Skeletal muscle tissue (tissue), 4 donors: Measurements from ENCODE around the gene PRKN. TPM values are rescaled to one million over a fixed set of nuclear protein-coding genes. Genes with fewer than 3 reads are reported as not detected.
"Not testable (repeated sequence)": the region's sequence is repeated elsewhere in the genome, so short reads cannot be mapped to it uniquely, and the experiment has no call there.

Experiments used
- H3K27ac ChIP-seq: one replicate; pipeline ENCODE4 v1.7.0; 2013; ENCODE audit warnings: mild to moderate bottlenecking, low read depth, low read length, inconsistent platforms
- H3K27me3 ChIP-seq, 3 donors: one replicate each; pipeline ENCODE4 v1.7.0; 2013; ENCODE audit warnings: low read length in 3 of 3; ENCODE audit not compliant: control insufficient read depth in 3 of 3, insufficient read depth in 3 of 3
- H3K36me3 ChIP-seq, 3 donors: one replicate each; pipeline ENCODE4 v1.7.0; 2013; ENCODE audit warnings: low read length in 3 of 3; ENCODE audit not compliant: control insufficient read depth in 3 of 3, insufficient read depth in 3 of 3
- H3K4me1 ChIP-seq, 3 donors: one replicate each; pipeline ENCODE4 v1.7.0; 2013; ENCODE audit warnings: low read length in 3 of 3, mild to moderate bottlenecking in 3 of 3; ENCODE audit not compliant: control insufficient read depth in 3 of 3, insufficient read depth in 3 of 3
- H3K4me3 ChIP-seq, 3 donors: one replicate each; pipeline ENCODE4 v1.7.0; 2013; ENCODE audit warnings: low read length in 3 of 3
- H3K9ac ChIP-seq, 3 donors: one replicate each; pipeline ENCODE4 v1.7.0; 2013; ENCODE audit warnings: low read length in 3 of 3, mild to moderate bottlenecking in 3 of 3, moderate library complexity in 2 of 3, low read depth in 1 of 3
- H3K9me3 ChIP-seq, 3 donors: one replicate each; pipeline ENCODE4 v1.7.0; 2013; ENCODE audit warnings: low read length in 3 of 3; ENCODE audit not compliant: control insufficient read depth in 3 of 3
- total RNA-seq: library from RNA; depleted of rRNA; stranded (reverse); fragments of >200 nt; gene quantifications from one replicate; pipeline ENCODE4 v1.2.3, GENCODE V29; 2014
- donor health status: Osteomylitis.

The PRKN gene
- total RNA-seq, 1 donor from 2014 or later, result 16.7 TPM

- H3K4me3 ChIP-seq, result no peak overlapping the region
- no peaks in the 10 kb centered on the region for H3K9me3 ChIP-seq
- H3K27ac ChIP-seq, result no peak overlapping the region
- H3K27me3 ChIP-seq, result no peaks in the 10 kb centered on the region
- H3K9ac ChIP-seq, result no peak overlapping the region
- no peaks in the 10 kb centered on the region for H3K36me3 ChIP-seq
- H3K4me1 ChIP-seq, result no peaks in the 10 kb centered on the region
These were observed 837.3 kb downstream of the PRKN start for GRCh38 chr6:161890133-161890831.

GRCh38 chr6:161889324-161889723, 838.2 kb downstream of the PRKN start:
- H3K36me3 ChIP-seq, result no peaks in the 10 kb centered on the region
- no peaks in the 10 kb centered on the region for H3K4me1 ChIP-seq
- no peak overlapping the region for H3K27ac ChIP-seq
- H3K9me3 ChIP-seq, result no peaks in the 10 kb centered on the region
- H3K4me3 ChIP-seq, result no peak overlapping the region
- H3K9ac ChIP-seq, result no peak overlapping the region
- H3K27me3 ChIP-seq, result no peaks in the 10 kb centered on the region

- not testable (repeated sequence) for H3K4me3 ChIP-seq, H3K27me3 ChIP-seq, H3K27ac ChIP-seq, H3K9ac ChIP-seq, H3K4me1 ChIP-seq, H3K9me3 ChIP-seq, H3K36me3 ChIP-seq
These were observed 841.0 kb downstream of the PRKN start for GRCh38 chr6:161886545-161886944.

- H3K27me3 ChIP-seq, result no peaks in the 10 kb centered on the region
- no peak overlapping the region for H3K27ac ChIP-seq
- no peaks in the 10 kb centered on the region for H3K4me1 ChIP-seq
- H3K4me3 ChIP-seq, result no peak overlapping the region
- H3K9me3 ChIP-seq, result no peaks in the 10 kb centered on the region
- no peaks in the 10 kb centered on the region for H3K36me3 ChIP-seq
- H3K9ac ChIP-seq, result no peak overlapping the region
These were observed 842.8 kb downstream of the PRKN start for GRCh38 chr6:161884782-161885181.

GRCh38 chr6:161882196-161882765, 845.3 kb downstream of the PRKN start:
- Histone ChIP-seq H3K9me3 (no peaks in the 10 kb centered on the region), H3K27ac (no peak overlapping the region), H3K9ac (no peak overlapping the region), H3K27me3 (no peaks in the 10 kb centered on the region), H3K36me3 (no peaks in the 10 kb centered on the region), H3K4me1 (no peaks in the 10 kb centered on the region), H3K4me3 (no peak overlapping the region)

GRCh38 chr6:161880056-161880455, 847.5 kb downstream of the PRKN start:
- no peak overlapping the region for H3K9ac ChIP-seq
- no peaks in the 10 kb centered on the region for H3K4me1 ChIP-seq
- H3K27ac ChIP-seq, result no peak overlapping the region
- H3K36me3 ChIP-seq, result no peaks in the 10 kb centered on the region
- H3K4me3 ChIP-seq, result no peak overlapping the region
- H3K27me3 ChIP-seq, result no peaks in the 10 kb centered on the region
- no peaks in the 10 kb centered on the region for H3K9me3 ChIP-seq

- Histone ChIP-seq H3K27me3 (no peaks in the 10 kb centered on the region), H3K4me1 (no peaks in the 10 kb centered on the region), H3K9ac (no peak overlapping the region), H3K4me3 (no peak overlapping the region), H3K36me3 (no peaks in the 10 kb centered on the region), H3K9me3 (no peaks in the 10 kb centered on the region), H3K27ac (no peak overlapping the region)
These were observed 851.3 kb downstream of the PRKN start for GRCh38 chr6:161876231-161876630.

- H3K36me3 ChIP-seq, result no peaks in the 10 kb centered on the region
- no peak overlapping the region for H3K9ac ChIP-seq
- no peaks in the 10 kb centered on the region for H3K27me3 ChIP-seq
- H3K4me1 ChIP-seq, result no peaks in the 10 kb centered on the region
- H3K4me3 ChIP-seq, result no peak overlapping the region
- no peaks in the 10 kb centered on the region for H3K9me3 ChIP-seq
- H3K27ac ChIP-seq, result no peak overlapping the region
These were observed 857.2 kb downstream of the PRKN start for GRCh38 chr6:161870236-161870901.

GRCh38 chr6:161869491-161869890, 858.1 kb downstream of the PRKN start:
- Histone ChIP-seq H3K36me3 (no peaks in the 10 kb centered on the region), H3K9ac (no peak overlapping the region), H3K9me3 (no peaks in the 10 kb centered on the region)

GRCh38 chr6:161866570-161866969, 861.0 kb downstream of the PRKN start:
- no peaks in the 10 kb centered on the region for H3K36me3 ChIP-seq
- H3K4me1 ChIP-seq, result no peaks in the 10 kb centered on the region
- H3K9me3 ChIP-seq, result no peaks in the 10 kb centered on the region
- no peak overlapping the region for H3K4me3 ChIP-seq
- no peak overlapping the region for H3K9ac ChIP-seq
- H3K27me3 ChIP-seq, result no peaks in the 10 kb centered on the region
- no peak overlapping the region for H3K27ac ChIP-seq

More at GRCh38 chr6:161869491-161869890, 858.1 kb downstream of the PRKN start:
- Histone ChIP-seq H3K4me1 (no peaks in the 10 kb centered on the region), H3K4me3 (no peak overlapping the region), H3K27ac (no peak overlapping the region), H3K27me3 (no peaks in the 10 kb centered on the region)
